Measurements from ENCODE around the gene IGFBP7. TPM values are rescaled to one million over a fixed set of nuclear protein-coding genes. Genes with fewer than 3 reads are reported as not detected.

The IGFBP7 gene
- polyA plus RNA-seq, 2 of the 4 experiments (the other 2 are of a cell fraction) = 133 to 227 TPM

DNA sequence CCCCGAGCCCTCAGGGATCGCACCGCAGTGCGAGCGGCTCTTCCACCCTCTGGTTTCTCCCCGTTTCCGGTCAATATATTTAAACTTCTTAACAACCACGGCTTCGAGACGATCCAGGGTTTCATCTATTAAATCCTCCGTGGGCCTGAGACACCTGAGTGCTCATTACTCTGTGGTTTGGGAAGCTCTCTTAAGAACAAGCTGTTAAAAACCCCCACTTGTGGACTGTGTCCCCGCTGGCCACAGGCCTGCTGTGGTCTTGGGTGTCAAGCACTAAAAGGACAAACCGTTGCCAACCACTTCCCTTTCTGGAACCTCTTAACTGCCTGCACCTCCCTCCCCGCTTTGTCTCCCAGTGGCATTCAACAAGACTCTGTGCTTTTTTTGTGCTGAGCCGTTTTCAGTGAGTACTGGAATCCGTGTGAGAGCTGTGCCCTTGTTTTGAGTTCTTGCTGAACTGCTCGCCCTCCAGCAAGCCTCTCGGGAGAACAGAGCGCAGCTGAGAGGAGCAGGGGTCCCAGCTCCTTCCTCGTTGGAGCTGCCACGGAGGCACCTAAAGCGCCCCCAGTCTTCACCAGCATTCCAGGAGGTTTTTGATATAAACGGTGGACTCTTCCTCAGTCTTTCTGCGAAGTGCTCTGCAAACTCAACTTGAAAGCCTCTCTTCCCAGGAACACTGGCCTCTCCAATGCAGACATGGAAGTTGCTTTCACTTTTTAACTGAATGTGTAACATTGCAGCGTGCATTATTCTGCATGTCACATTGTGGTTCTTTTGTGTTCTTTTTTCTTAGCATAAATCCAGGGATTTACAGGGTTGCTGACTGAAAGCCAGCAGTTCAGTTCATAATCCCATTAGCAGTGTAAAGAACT is 691 bp upstream of the IGFBP7 start:
- 0 out of 3 replicates have a peak, but pooled peaks cover 4% of the 10 kb centered on the region for H3K9me3 ChIP-seq
- TF ChIP-seq, protein P1, sequence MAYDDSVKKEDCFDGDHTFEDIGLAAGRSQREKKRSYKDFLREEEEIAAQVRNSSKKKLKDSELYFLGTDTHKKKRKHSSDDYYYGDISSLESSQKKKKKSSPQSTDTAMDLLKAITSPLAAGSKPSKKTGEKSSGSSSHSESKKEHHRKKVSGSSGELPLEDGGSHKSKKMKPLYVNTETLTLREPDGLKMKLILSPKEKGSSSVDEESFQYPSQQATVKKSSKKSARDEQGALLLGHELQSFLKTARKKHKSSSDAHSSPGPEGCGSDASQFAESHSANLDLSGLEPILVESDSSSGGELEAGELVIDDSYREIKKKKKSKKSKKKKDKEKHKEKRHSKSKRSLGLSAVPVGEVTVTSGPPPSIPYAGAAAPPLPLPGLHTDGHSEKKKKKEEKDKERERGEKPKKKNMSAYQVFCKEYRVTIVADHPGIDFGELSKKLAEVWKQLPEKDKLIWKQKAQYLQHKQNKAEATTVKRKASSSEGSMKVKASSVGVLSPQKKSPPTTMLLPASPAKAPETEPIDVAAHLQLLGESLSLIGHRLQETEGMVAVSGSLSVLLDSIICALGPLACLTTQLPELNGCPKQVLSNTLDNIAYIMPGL (CRISPR knock-in tag; IDR thresholded peaks at IDR 0.05; ENCODE audit: borderline replicate concordance) = no peak
- TF ChIP-seq, protein P2, sequence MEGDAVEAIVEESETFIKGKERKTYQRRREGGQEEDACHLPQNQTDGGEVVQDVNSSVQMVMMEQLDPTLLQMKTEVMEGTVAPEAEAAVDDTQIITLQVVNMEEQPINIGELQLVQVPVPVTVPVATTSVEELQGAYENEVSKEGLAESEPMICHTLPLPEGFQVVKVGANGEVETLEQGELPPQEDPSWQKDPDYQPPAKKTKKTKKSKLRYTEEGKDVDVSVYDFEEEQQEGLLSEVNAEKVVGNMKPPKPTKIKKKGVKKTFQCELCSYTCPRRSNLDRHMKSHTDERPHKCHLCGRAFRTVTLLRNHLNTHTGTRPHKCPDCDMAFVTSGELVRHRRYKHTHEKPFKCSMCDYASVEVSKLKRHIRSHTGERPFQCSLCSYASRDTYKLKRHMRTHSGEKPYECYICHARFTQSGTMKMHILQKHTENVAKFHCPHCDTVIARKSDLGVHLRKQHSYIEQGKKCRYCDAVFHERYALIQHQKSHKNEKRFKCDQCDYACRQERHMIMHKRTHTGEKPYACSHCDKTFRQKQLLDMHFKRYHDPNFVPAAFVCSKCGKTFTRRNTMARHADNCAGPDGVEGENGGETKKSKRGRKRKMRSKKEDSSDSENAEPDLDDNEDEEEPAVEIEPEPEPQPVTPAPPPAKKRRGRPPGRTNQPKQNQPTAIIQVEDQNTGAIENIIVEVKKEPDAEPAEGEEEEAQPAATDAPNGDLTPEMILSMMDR (IDR thresholded peaks at IDR 0.05) = no peak
- TF ChIP-seq JUN (IDR thresholded peaks at IDR 0.05) (no peak), HOXA7 (CRISPR knock-in tag; IDR thresholded peaks at IDR 0.05) (no peak), MAFK (IDR thresholded peaks at IDR 0.05; ENCODE audit: partially characterized antibody) (no peak), CBX2 (IDR thresholded peaks at IDR 0.05; ENCODE audit: borderline replicate concordance, low read depth) (no peak), CHD4 (IDR thresholded peaks at IDR 0.05; ENCODE audit: borderline replicate concordance) (no peak), RNF2 (IDR thresholded peaks at IDR 0.05; ENCODE audit: borderline replicate concordance, low read depth) (no peak), FOSB (CRISPR knock-in tag; IDR thresholded peaks at IDR 0.05) (no peak), ZFP36 (IDR thresholded peaks at IDR 0.05; ENCODE audit: borderline replicate concordance, partially characterized antibody) (no peak), SMC3 (IDR thresholded peaks at IDR 0.05) (no peak), HOXB5 (CRISPR knock-in tag; IDR thresholded peaks at IDR 0.05) (no peak), NPAS2 (CRISPR knock-in tag; IDR thresholded peaks at IDR 0.05; ENCODE audit: borderline replicate concordance) (no peak), EHMT2 (IDR thresholded peaks at IDR 0.05; ENCODE audit: low read depth) (no peak), NFE2L2 (conservative IDR thresholded peaks at IDR 0.05; ENCODE audit: low read length) (no peak), RCOR1 (IDR thresholded peaks at IDR 0.05; ENCODE audit: low read depth, low read length) (no peak), GATA3 (IDR thresholded peaks at IDR 0.05; ENCODE audit: borderline replicate concordance) (no peak)
- TF ChIP-seq, protein P3, sequence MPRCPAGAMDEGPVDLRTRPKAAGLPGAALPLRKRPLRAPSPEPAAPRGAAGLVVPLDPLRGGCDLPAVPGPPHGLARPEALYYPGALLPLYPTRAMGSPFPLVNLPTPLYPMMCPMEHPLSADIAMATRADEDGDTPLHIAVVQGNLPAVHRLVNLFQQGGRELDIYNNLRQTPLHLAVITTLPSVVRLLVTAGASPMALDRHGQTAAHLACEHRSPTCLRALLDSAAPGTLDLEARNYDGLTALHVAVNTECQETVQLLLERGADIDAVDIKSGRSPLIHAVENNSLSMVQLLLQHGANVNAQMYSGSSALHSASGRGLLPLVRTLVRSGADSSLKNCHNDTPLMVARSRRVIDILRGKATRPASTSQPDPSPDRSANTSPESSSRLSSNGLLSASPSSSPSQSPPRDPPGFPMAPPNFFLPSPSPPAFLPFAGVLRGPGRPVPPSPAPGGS (IDR thresholded peaks at IDR 0.05) = no peak
- TF ChIP-seq, protein P4, sequence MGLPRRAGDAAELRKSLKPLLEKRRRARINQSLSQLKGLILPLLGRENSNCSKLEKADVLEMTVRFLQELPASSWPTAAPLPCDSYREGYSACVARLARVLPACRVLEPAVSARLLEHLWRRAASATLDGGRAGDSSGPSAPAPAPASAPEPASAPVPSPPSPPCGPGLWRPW (IDR thresholded peaks at IDR 0.05) = no peak
- TF ChIP-seq, protein P5, sequence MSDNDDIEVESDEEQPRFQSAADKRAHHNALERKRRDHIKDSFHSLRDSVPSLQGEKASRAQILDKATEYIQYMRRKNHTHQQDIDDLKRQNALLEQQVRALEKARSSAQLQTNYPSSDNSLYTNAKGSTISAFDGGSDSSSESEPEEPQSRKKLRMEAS (IDR thresholded peaks at IDR 0.05) = no peak
- CTCF ChIA-PET = interaction anchor here (1.0 to 1.9 kb wide), 3 partner anchors 53 to 73 kb away, joined by 3 to 4 read pairs (median 4); no protein-coding TSS in a partner anchor
- H3K4me3 ChIP-seq = peak overlapping the region; percentile 86
- POLR2A ChIA-PET = interaction anchor here (0.8 kb wide), 1 partner anchor 45 kb away, joined by 3 read pairs; no protein-coding TSS in a partner anchor
- no peak for DNase-seq (ENCODE audit: low read depth in 1 of 2, low spot score in 1 of 2)
- peaks cover 20% of the 10 kb centered on the region for H3K4me1 ChIP-seq
- 71% methylated on average over 23 of the region's 25 CpGs for WGBS (ENCODE audit: missing lambda C conversion rate)
- H3K4me2 ChIP-seq = peak overlapping the region; percentile 62
- FAIRE-seq = no peak
- H3K27ac ChIP-seq = peak overlapping the region; percentile 81 to 95
- ATAC-seq = peak in 1 of 2 experiments; percentile 33; a peak in 3 of 6 replicates
